NCI-H1417 (cell line): Measurements from ENCODE around the gene ENTHD1.
"Not testable (repeated sequence)": the region's sequence is repeated elsewhere in the genome, so short reads cannot be mapped to it uniquely, and the experiment has no call there.

ENCODE experiments used
- DNase-seq, 3 experiments: peaks; one replicate each; lab custom pipeline; 2025; lab: John Stamatoyannopoulos, UW

The ENTHD1 gene

GRCh38 chr22:39924286-39924685 is 30.7 kb upstream of the ENTHD1 start:
- DNase-seq: no peak

DNA sequence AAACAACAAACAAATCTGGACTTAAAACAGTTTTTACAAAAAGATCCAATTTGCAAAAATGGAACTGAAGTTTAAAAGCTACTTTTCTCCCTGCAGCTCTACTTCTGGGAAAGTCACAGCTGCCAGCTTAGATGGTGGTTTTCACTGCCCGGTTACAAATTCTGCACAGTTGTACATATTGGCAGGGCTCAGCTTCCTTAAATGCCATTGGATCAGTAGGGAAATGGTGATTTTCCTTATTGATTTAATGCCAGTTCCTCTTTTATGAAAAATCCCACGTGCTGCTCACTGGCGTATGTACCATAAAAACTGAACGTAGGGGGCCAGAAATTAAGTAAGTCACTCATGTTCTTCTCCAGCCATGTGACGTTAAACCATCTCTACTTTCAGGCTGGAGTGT is 30.1 kb upstream of the ENTHD1 start:
- no peak for DNase-seq

- no peak for DNase-seq
Measured at GRCh38 chr22:39920134-39920743, 26.7 kb upstream of the ENTHD1 start.

DNA sequence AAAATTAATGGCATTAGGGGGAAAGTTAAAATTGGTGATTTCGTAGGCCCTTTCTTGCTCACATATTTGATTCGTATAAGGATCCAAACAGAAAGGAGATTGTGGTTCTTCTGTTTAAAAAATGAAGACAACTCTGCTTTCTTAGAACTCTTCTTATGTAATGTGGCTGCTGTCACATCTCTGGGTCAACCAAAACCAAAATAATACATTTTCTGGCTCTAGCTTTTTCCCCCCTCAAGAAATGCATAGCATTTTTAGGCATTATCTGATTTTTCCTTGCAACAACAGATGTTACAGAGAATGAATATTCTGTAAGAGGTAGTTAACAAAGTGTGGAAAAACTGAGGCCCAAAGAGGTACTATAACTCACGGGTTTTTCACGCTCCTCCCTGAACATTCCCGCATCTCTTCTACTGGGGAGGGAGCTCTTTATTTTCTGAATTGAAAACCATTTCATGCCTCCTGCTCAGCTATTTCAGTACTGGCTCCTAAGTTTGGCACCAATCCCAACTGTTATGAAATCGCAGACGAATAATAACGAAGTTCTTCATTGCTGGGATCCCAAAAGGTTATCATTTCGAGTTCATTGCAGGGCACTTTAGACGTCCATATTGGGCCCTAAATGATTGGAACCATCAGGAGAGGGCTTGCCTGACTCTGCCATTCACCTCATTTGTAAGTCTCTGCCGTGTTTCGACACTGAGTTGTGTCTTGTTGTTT is 24.4 kb upstream of the ENTHD1 start:
- no peak for DNase-seq

DNA sequence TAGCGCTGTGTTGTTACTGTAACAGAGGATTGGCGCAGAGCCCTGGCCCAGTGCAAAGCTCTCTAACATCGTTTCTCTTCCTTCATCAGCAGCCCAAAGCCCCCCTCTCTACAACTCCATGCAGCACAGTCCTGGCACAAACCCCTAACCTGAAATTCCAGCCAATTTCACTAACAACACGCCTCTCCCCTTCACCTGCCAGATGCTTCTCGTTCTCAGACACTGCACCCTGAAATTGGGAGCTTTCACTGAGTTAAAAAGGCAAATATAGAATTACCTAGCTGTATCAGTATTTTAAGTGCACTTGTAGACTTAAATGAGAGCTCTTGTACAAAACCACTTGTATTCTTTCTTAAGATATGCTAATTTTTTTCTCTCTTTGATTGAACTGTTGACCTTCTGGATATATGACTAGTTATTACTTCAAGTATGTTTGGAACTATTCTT is 23.7 kb upstream of the ENTHD1 start:
- peak in 2 of 3 experiments; percentile 11 to 15 for DNase-seq

DNA sequence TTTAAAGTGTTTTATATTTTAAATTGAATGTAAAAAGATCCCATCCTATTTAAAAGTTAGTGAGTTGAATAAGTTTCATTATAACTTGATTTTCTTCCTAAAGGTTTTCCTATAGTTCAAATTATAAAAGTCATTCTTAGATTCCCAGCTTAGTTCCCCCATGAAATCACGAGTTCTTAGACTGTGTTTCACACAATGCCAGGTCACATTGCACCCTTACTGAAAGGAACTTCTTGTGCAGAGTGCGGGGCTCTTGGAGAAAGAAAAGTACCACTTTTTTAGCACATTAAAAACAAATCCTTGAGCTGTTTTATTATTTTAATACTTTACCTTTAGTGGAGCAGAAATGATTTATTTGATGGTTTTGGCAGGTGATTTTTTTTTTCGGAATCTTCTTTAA is 22.9 kb upstream of the ENTHD1 start:
- DNase-seq: no peak

- no peak for DNase-seq
Measured at GRCh38 chr22:39915295-39915726, 21.8 kb upstream of the ENTHD1 start.

- DNase-seq: no peak
Measured at GRCh38 chr22:39914584-39914983, 21.0 kb upstream of the ENTHD1 start.

GRCh38 chr22:39913886-39914285 is 20.3 kb upstream of the ENTHD1 start:
- no peak for DNase-seq

DNA sequence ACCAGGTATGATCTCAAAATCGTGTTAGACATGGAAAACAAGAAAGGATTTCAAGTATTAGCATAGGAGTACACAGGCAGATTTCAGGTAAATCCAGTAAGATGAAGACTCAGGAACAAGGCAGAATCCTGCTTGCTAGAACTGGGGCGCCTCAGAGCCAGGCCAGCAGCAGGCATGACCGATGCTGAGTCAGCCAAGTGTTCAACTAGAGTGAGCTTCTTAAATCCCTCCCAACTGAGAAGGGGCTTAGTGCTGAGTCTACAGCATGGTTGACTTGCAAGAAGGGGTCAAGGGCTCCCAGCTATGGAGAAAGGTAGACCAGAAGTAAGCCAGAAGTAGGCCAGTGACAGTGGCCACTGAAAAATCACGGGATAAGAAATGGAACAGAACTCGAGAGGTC is 19.8 kb upstream of the ENTHD1 start:
- DNase-seq: no peak

GRCh38 chr22:39910876-39911613 is 17.5 kb upstream of the ENTHD1 start:
- no peak for DNase-seq

DNA sequence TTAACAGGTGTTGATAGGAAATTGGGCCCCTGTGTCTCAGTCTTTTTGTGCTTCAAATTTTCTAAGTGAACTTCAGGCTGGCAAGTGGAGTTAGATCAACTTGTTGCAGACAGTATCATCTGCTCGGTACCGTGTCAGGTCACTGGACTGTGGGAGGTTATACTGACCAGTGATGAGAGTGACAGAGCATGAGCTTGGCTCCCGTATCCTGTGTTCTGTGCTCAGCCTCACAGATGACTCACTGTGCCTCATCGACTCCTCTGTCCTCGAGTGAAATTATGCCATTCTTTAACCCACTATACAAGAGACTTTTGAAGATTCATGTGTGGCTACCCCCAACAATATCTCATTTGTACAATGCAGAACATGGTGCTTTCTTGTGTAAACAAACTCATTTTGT is 15.2 kb upstream of the ENTHD1 start:
- no peak for DNase-seq

DNA sequence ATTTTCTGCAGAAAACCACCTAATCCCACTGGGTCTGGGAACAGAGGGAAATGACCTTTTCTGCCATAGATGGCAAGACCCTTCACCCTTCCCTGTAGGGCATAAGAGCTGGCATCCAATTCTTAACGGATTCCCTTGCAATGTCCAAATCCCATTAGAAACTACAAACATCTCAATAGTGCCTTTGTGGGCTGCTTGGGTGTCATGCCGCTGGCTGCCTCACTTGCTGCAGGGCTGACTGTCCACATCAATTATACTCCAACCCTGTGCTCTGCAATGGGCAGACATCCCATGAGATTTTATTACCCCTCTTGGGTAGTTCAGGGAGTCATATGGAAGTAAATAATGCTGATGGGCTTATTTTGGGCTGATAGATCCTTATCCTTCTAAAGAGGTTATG is 14.6 kb upstream of the ENTHD1 start:
- no peak for DNase-seq

GRCh38 chr22:39907605-39908097 is 14.1 kb upstream of the ENTHD1 start:
- DNase-seq: no peak

GRCh38 chr22:39907047-39907446 is 13.5 kb upstream of the ENTHD1 start:
- no peak for DNase-seq

GRCh38 chr22:39906207-39906606 is 12.6 kb upstream of the ENTHD1 start:
- DNase-seq: peak in 1 of 3 experiments; percentile 37

GRCh38 chr22:39905687-39906086 is 12.1 kb upstream of the ENTHD1 start:
- DNase-seq: no peak

DNA sequence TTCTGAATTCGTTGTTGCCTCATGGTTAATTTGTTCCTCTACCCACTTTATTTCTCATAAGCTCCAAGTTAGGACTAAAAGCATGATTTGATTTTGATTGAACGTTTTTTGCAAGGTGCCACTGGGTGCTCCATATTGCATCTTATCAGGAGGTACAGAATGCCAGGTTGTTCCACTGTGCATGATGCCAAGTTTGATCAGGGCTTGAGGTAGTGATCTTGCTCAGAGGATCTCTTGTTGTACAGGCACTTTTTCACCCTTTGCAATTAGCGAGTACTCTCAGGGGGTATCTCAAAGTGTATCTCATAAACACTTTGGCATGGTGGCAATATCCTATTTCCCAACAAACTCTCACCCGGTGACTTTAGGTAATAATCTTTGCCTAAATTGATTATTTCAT is 11.3 kb upstream of the ENTHD1 start:
- DNase-seq: no peak

DNA sequence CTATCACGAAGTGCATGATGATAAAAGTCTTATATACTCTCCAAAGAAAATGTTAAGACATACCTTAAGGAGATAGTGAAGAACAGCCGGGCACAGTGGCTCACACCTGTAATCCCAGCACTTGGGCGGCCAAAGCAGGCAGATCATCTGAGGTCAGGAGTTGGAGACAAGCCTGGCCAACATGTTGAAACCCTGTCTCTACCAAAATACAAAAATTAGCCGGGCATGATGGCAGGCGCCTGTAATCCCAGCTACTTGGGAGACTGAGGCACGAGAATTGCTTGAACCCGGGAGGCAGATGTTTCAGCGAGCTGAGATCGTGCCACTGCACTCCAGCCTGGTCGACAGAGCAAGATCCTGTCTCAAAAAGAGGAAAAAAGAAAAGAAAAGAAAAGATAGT is 10.5 kb upstream of the ENTHD1 start:
- DNase-seq: not testable (repeated sequence)

- DNase-seq: no peak
Measured at GRCh38 chr22:39901565-39902146, 8.1 kb upstream of the ENTHD1 start.

DNA sequence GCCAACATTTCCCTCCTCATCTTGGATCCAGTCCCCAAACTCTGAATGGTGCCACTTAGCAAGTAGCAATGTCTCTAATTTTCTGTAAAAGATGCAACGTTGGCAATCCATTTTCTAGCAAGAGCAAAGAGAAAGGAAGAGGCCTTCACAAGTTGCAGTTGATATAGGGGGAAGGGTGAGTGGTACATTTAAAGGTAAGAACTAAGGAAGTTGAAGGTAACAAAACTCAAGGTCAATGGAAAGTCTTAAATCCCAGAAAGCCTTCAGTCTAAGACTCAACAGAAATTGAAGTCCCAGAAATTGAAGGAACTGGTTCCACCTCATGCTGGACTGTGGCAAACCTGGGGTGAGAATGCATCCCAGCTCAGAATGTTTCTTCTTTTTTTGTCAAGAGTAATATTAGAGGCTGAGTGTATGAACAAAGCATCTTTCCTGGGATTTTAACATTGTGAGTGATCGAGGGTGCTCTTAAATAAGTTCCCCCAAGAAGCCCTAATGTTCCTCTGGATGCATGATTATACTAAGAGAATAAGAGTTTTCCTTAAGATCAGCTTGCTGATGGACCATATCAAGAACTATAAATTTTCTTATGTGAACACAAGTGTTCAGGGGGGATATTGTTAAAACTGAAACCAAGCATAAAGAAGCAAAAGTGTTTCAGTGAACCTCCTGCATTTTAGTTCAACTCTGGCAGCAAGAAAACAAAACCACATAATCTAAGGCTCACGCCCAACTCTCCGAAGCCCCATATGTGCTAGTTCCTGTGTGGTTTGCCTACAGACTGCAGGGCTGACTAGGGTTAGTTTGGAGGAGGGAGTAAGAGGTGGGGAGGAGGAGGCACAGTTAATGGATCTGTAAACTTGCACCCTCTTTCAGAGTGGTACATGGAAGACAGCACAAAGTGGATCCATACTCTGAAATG is 7.0 kb upstream of the ENTHD1 start, which contains the start of gene GRAP2:
GRAP2 (plus strand) TSS at position 779 of the 922 bp plus-strand sequence. CDS start 46,023 bp downstream, outside the sequence.
- DNase-seq: no peak
